Liver (tissue), 3 donors: ENCODE measurements around the gene ADM2.

Source experiments
- CTCF ChIP-seq: fragments of 150-350 bp; IDR thresholded peaks from 2 replicates; pipeline ENCODE4 v1.5.1; 2017; ENCODE audit warnings: improper control_type of control experiment, low read depth, low read length; ENCODE audit not compliant: missing input control
- FOXA1 ChIP-seq: IDR thresholded peaks from 2 replicates; pipeline ENCODE4 v1.6.1; 2016; ENCODE audit warnings: antibody characterized with exemption
- MAX ChIP-seq: IDR thresholded peaks from 2 replicates; pipeline ENCODE4 v1.6.1; 2016; ENCODE audit warnings: antibody characterized with exemption
- RXRA ChIP-seq, 2 donors: IDR thresholded peaks; 2 replicates each; pipeline ENCODE4 v1.6.1; 2017 to 2018; ENCODE audit warnings: antibody characterized with exemption in 2 of 2, mild to moderate bottlenecking in 1 of 2
- donor health status: healthy.
- donor health status: healthy.

GRCh38 chr22:50502628-50503474 is 21.5 kb downstream of the ADM2 start:
- TF ChIP-seq CTCF (no peak), MAX (no peak), RXRA (IDR thresholded peaks at IDR 0.05) (no peak), FOXA1 (no peak)
